ENCODE measurements around the gene FSTL3. TPM values are rescaled to one million over a fixed set of nuclear protein-coding genes. Genes with fewer than 3 reads are reported as not detected.
"Not testable (repeated sequence)": the region's sequence is repeated elsewhere in the genome, so short reads cannot be mapped to it uniquely, and the experiment has no call there.

Gene FSTL3
- polyA plus RNA-seq, 2 donors, result 5.9 to 7.8 TPM

DNA sequence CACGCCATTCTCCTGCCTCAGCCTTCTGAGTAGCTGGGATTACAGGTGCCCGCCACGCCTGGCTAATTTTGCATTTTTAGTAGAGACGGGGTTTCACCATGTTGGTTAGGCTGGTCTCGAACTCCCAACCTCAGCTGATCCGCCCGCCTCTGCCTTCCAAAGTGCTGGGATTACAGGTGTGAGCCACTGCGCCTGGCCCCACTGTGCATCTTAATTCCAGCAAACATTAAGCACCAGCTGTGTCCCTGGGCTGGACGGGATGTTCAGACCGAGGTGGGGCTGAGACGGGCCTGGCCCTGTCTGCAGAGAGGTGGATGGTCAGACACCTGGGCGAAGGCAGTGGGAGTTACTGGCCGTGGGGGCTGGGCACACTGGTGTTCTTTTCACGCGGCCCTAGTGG is 53.4 kb downstream of the FSTL3 start:
- 85% methylated on average over 15 of the region's 15 CpGs for WGBS, 2 donors
- H3K36me3 ChIP-seq (ENCODE audit: control insufficient read depth in 2 of 2, insufficient read depth in 2 of 2, low read length in 1 of 2); H3K27me3 ChIP-seq (ENCODE audit: control insufficient read depth in 1 of 2, insufficient read depth in 2 of 2, low read length in 2 of 2); H3K9me3 ChIP-seq (ENCODE audit: control insufficient read depth in 2 of 2, insufficient read depth in 1 of 2, low read depth in 1 of 2, low read length in 1 of 2); H3K4me3 ChIP-seq (ENCODE audit: low read depth in 1 of 2, low read length in 2 of 2); H3K27ac ChIP-seq (ENCODE audit: low read depth in 2 of 2, low read length in 1 of 2); H3K4me1 ChIP-seq (ENCODE audit: control insufficient read depth in 2 of 2, insufficient read depth in 2 of 2, low read length in 1 of 2): not testable (repeated sequence)

DNA sequence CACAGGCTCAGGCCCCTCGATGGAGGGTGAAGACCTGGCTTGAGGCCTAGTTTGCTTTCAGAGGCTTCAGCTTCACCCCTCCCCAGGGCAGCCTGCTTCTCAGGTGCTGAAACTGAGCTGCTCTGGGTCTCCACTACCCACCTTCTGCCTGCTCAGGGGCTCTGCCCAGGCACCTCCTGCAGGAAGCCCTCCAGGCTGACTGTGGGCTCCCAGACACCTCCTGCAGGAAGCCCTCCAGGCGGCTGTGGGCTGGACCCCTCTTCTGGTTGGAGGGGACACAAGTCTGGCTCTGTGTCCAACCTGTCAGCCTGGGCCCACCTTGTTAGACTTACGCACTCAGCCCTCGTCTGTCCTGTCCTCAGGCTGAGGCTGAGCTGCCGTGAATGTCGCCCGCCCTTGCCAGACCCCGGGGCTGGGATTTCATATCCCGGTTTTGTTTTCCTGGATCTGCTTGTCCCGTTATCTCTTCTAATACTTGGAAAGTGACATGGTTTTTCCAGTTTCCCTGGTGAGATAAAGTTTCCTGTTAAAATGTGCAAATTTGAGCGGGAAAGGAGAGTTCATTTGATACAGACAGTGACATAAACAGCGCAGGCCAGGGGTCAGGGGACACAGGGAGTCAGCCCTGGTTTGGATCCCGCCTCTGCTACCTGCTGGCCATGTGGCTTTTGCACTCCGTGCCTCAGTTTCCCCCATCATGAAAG is 53.9 kb downstream of the FSTL3 start:
- Histone ChIP-seq H3K4me1 (ENCODE audit: control insufficient read depth in 2 of 2, insufficient read depth in 2 of 2, low read length in 1 of 2) (no peaks in the 10 kb centered on the region), H3K9me3 (ENCODE audit: control insufficient read depth in 2 of 2, insufficient read depth in 1 of 2, low read depth in 1 of 2, low read length in 1 of 2) (no peaks in the 10 kb centered on the region), H3K36me3 (ENCODE audit: control insufficient read depth in 2 of 2, insufficient read depth in 2 of 2, low read length in 1 of 2) (no peaks in the 10 kb centered on the region), H3K27me3 (ENCODE audit: control insufficient read depth in 1 of 2, insufficient read depth in 2 of 2, low read length in 2 of 2) (no peaks in the 10 kb centered on the region), H3K27ac (ENCODE audit: low read depth in 2 of 2, low read length in 1 of 2) (no peak overlapping the region), H3K4me3 (ENCODE audit: low read depth in 1 of 2, low read length in 2 of 2) (no peak overlapping the region)
- WGBS, 2 donors, result 60 to 61% methylated on average over 14 of the region's 14 CpGs

DNA sequence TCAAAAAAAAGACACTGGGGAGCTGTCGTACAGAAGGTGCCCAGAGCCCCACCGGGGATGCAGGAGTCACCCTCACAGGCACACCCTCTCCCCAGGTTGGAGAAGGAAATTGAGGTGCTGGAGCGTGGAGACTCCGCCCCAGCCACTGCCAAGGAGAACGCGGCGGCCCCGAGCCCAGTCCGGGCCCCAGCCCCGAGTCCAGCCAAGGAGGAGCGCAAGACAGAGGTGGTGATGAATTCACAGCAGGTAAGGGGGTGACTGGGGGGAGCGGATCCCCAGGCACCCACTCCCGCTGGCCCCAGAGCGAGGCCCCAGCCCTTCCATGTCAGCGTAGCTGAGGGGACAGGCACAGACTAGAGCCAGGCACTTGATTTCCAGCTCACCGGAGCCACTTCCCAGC is 54.8 kb downstream of the FSTL3 start:
- Histone ChIP-seq H3K4me1 (ENCODE audit: control insufficient read depth in 2 of 2, insufficient read depth in 2 of 2, low read length in 1 of 2) (no peaks in the 10 kb centered on the region), H3K36me3 (ENCODE audit: control insufficient read depth in 2 of 2, insufficient read depth in 2 of 2, low read length in 1 of 2) (no peaks in the 10 kb centered on the region), H3K27me3 (ENCODE audit: control insufficient read depth in 1 of 2, insufficient read depth in 2 of 2, low read length in 2 of 2) (no peaks in the 10 kb centered on the region), H3K9me3 (ENCODE audit: control insufficient read depth in 2 of 2, insufficient read depth in 1 of 2, low read depth in 1 of 2, low read length in 1 of 2) (no peaks in the 10 kb centered on the region), H3K27ac (ENCODE audit: low read depth in 2 of 2, low read length in 1 of 2) (no peak overlapping the region), H3K4me3 (ENCODE audit: low read depth in 1 of 2, low read length in 2 of 2) (no peak overlapping the region)
- WGBS, 2 donors, result 90 to 92% methylated on average over 16 of the region's 16 CpGs

DNA sequence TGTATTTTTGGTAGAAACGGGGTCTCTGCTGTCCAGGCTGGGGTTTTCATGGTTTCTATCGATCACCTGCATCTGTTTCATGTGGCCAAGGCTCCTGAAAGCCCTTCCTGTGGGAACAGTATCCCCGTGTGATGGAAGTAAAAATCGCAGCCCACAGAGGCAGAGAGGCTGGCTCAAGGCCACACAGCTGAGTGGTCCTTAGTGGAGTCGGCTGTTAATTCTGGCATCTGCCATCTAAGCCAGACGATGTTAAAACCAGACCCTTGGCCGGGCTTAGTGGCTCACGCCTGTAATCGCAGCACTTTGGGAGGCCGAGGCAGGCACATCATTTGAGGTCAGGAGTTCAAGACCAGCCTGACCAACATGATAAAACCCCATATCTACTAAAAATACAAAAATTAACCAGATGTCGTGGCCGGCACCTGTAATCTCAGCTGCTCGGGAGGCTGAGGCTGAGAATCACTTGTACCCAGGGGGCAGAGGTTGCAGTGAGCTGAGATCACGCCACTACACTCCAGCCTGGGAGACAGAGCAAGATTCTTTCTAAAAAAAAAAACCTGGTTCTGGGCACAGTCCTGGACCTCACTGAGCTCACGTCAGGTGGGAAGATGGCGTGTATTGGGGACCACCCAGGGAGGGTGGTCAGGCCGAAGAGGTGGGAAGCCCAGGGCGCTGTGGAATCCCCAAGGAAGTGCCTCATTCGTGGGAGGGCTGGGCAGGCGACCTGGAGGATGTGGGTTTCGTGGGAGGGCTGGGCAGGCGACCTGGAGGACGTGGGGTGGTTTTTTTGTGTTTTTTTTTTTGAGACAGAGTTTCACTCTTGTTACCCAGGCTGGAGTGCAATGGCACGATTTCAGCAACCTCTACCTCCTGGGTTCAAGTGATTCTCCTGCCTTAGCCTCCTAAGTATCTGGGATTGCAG is 56.2 kb downstream of the FSTL3 start:
- Histone ChIP-seq H3K27ac (ENCODE audit: low read depth in 2 of 2, low read length in 1 of 2) (no peak overlapping the region), H3K4me3 (ENCODE audit: low read depth in 1 of 2, low read length in 2 of 2) (no peak overlapping the region), H3K27me3 (ENCODE audit: control insufficient read depth in 1 of 2, insufficient read depth in 2 of 2, low read length in 2 of 2) (no peaks in the 10 kb centered on the region), H3K36me3 (ENCODE audit: control insufficient read depth in 2 of 2, insufficient read depth in 2 of 2, low read length in 1 of 2) (no peaks in the 10 kb centered on the region), H3K4me1 (ENCODE audit: control insufficient read depth in 2 of 2, insufficient read depth in 2 of 2, low read length in 1 of 2) (no peaks in the 10 kb centered on the region), H3K9me3 (ENCODE audit: control insufficient read depth in 2 of 2, insufficient read depth in 1 of 2, low read depth in 1 of 2, low read length in 1 of 2) (no peaks in the 10 kb centered on the region)
- WGBS, 2 donors, result 69 to 77% methylated on average over 24 of the region's 24 CpGs

Other genes with a start within 250 kb of the FSTL3 start
- gene SHC2, start 215.4 kb upstream of the FSTL3 start, polyA plus RNA-seq, result 1 to 10 TPM; 3.0 to 5.3 TPM
- gene MADCAM1, start 179.9 kb upstream of the FSTL3 start, polyA plus RNA-seq, result 1 to 10 TPM in 1 of 2 donors, under 1 TPM in 1; 0.57 to 2.0 TPM
- 10 to 100 TPM; 13.9 to 16.8 TPM for gene TPGS1, start 168.9 kb upstream of the FSTL3 start, polyA plus RNA-seq
- 10 to 100 TPM; 45.2 to 68.7 TPM for gene CDC34, start 144.6 kb upstream of the FSTL3 start, polyA plus RNA-seq
- 1 to 10 TPM in 1 of 2 donors, under 1 TPM in 1; 0.86 to 1.1 TPM for gene GZMM, start 132.3 kb upstream of the FSTL3 start, polyA plus RNA-seq
- 100 to 1,000 TPM; 189 to 210 TPM for gene BSG, start 103.8 kb upstream of the FSTL3 start, polyA plus RNA-seq
- 1 to 10 TPM in 1 of 2 donors, under 1 TPM in 1; 0.65 to 1.4 TPM for gene HCN2, start 86.5 kb upstream of the FSTL3 start, polyA plus RNA-seq
- 10 to 100 TPM; 35.6 to 56.1 TPM for gene POLRMT, start 42.9 kb upstream of the FSTL3 start, polyA plus RNA-seq
- gene FGF22, start 36.5 kb upstream of the FSTL3 start, polyA plus RNA-seq, result under 1 TPM; 0.53 to 0.86 TPM
- 10 to 100 TPM; 38.4 to 61.5 TPM for gene RNF126, start 13.2 kb upstream of the FSTL3 start, polyA plus RNA-seq
- not detected for gene PRSS57, start 19.1 kb downstream of the FSTL3 start, polyA plus RNA-seq
- 1 to 10 TPM; 4.8 to 7.6 TPM for gene PALM, start 32.5 kb downstream of the FSTL3 start, polyA plus RNA-seq
- under 1 TPM; 0.08 to 0.11 TPM for gene MISP, start 74.7 kb downstream of the FSTL3 start, polyA plus RNA-seq
- gene PTBP1, start 121.1 kb downstream of the FSTL3 start, polyA plus RNA-seq, result 10 to 100 TPM; 90.6 to 98.3 TPM
- gene PLPPR3, start 145.6 kb downstream of the FSTL3 start, polyA plus RNA-seq, result not detected
- gene AZU1, start 151.4 kb downstream of the FSTL3 start, polyA plus RNA-seq, result not detected
- not detected for gene PRTN3, start 164.6 kb downstream of the FSTL3 start, polyA plus RNA-seq
- gene ELANE, start 175.9 kb downstream of the FSTL3 start, polyA plus RNA-seq, result under 1 TPM; 0.24 to 0.68 TPM
- 10 to 100 TPM; 32.6 to 95.2 TPM for gene CFD, start 183.3 kb downstream of the FSTL3 start, polyA plus RNA-seq
- 10 to 100 TPM; 33.0 to 46.2 TPM for gene MED16, start 216.8 kb downstream of the FSTL3 start, polyA plus RNA-seq
- gene RNU6-9, start 217.1 kb downstream of the FSTL3 start, polyA plus RNA-seq, result not detected
- 10 to 100 TPM; 66.1 to 84.8 TPM for gene R3HDM4, start 236.8 kb downstream of the FSTL3 start, polyA plus RNA-seq
- under 1 TPM in 1 of 2 donors, not detected in 1; 0.01 TPM for gene KISS1R, start 240.9 kb downstream of the FSTL3 start, polyA plus RNA-seq
- 1 to 10 TPM; 1.3 to 5.2 TPM for gene ARID3A, start 249.6 kb downstream of the FSTL3 start, polyA plus RNA-seq

Measured in esophagus (tissue), 2 donors.